Progenitor cell of endocrine pancreas (in vitro differentiated cells): ENCODE results near the gene MAP2K7. TPM values are rescaled to one million over a fixed set of nuclear protein-coding genes. Genes with fewer than 3 reads are reported as not detected.

Experiments
- DNase-seq: peaks from one replicate; pipeline ENCODE4 v3.0.0; 2021; ENCODE audit warnings: low spot score; ENCODE audit not compliant: unreplicated experiment
- H3K27ac Mint-ChIP-seq: 2 replicates; pipeline ENCODE4 v1.8.0; 2021; ENCODE audit warnings: mild to moderate bottlenecking, moderate library complexity, mixed read lengths
- H3K27me3 Mint-ChIP-seq: 2 replicates; pipeline ENCODE4 v1.8.0; 2021; ENCODE audit warnings: mixed read lengths
- H3K36me3 Mint-ChIP-seq: 2 replicates; pipeline ENCODE4 v1.8.0; 2022; ENCODE audit warnings: mixed read lengths; ENCODE audit not compliant: insufficient read depth
- H3K4me1 Mint-ChIP-seq: 2 replicates; pipeline ENCODE4 v1.8.0; 2021; ENCODE audit warnings: low read depth, mixed read lengths
- H3K4me3 Mint-ChIP-seq: 2 replicates; pipeline ENCODE4 v1.8.0; 2021; ENCODE audit warnings: low read depth, mild to moderate bottlenecking, moderate library complexity, mixed read lengths
- H3K9me3 Mint-ChIP-seq: 2 replicates; pipeline ENCODE4 v1.8.0; 2021; ENCODE audit warnings: low read depth, mixed read lengths
- CTCF ChIP-seq: fragments of 200-600 bp; sonication (generic); IDR thresholded peaks from one replicate; pipeline ENCODE4 v1.5.0; 2021; ENCODE audit warnings: antibody characterized with exemption, mild to moderate bottlenecking; ENCODE audit not compliant: unreplicated experiment
- total RNA-seq: library from RNA; stranded (reverse); gene quantifications from 2 replicates; pipeline ENCODE4 v1.2.1, GENCODE V29; 2021

MAP2K7 gene
- total RNA-seq, 1 donor from 2014 or later, result 53.5 TPM

DNA sequence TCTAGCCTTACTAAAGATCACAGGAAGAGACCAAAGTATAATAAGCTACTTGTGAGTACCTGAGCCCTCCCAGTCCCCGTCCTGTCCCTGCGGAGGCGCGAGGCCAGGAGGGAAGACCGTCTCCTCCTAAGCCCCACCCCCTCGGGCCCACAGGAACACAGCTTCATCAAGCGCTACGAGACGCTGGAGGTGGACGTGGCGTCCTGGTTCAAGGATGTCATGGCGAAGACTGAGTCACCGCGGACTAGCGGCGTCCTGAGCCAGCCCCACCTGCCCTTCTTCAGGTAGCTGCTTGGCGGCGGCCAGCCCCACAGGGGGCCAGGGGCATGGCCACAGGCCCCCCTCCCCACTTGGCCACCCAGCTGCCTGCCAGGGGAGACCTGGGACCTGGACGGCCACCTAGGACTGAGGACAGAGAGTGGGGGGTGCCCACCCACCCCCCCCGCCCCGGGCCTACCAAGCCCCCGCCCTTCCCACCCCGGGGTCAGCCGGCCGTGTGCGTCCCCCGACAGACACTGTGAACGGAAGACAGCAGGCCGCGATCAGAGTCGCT lies 8.5 kb downstream of the MAP2K7 start:
- Mint-ChIP-seq H3K4me1 (peaks cover 4% of the 10 kb centered on the region), H3K36me3 (peaks cover 16% of the 10 kb centered on the region), H3K27me3 (peaks cover 23% of the 10 kb centered on the region), H3K4me3 (no peak overlapping the region), H3K27ac (no peak overlapping the region), H3K9me3 (no peaks in the 10 kb centered on the region)
- no peak for DNase-seq
- no peak for TF ChIP-seq CTCF

DNA sequence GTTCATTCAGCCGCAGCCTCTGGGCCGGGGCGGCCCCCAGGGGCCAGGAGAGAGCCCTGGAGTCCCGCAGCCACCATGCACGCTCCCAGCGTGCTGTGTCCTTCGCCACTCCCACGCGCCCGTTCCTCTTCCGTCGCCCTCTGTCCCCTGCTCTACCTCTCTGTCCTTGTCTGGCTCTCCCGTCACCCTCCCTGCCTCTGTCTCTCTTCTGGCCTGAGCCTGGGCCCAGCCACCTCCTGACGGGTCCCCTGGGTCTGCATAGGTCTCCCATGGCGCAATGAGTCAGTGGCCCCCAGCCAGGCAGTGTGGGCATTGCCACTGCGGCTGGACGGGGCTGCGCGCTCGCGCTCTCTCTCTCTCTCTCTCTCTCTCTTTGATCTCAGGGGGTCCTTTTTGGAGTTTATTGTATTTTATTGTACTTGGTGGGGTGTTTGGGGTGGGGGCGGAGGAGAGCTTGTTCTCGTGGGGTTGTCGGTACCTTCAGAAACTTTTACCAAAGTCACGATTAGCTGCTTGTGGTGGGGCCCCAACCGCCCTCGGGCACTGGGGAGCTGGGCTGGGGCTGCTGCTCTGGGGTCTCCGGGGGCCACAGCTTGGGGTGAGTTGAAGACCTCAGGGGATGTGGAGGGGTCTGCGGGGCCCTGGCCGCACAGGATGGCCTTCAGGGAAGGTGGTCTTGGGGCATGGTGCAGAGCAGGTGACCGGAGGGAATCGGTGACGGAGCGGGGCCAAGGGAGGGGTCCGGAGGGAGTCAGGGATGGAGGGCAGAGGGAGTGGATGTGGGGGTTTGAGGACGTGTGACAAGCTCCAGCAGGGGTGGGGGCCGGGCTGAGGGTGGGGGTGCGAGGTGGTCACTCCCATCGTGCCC lies 9.3 kb downstream of the MAP2K7 start:
- H3K27ac Mint-ChIP-seq, result no peak overlapping the region
- peaks cover 16% of the 10 kb centered on the region for H3K36me3 Mint-ChIP-seq
- peaks cover 5% of the 10 kb centered on the region for H3K4me1 Mint-ChIP-seq
- no peak overlapping the region for H3K4me3 Mint-ChIP-seq
- no peaks in the 10 kb centered on the region for H3K9me3 Mint-ChIP-seq
- DNase-seq, result no peak
- H3K27me3 Mint-ChIP-seq, result peaks cover 25% of the 10 kb centered on the region
- no peak for TF ChIP-seq CTCF

DNA sequence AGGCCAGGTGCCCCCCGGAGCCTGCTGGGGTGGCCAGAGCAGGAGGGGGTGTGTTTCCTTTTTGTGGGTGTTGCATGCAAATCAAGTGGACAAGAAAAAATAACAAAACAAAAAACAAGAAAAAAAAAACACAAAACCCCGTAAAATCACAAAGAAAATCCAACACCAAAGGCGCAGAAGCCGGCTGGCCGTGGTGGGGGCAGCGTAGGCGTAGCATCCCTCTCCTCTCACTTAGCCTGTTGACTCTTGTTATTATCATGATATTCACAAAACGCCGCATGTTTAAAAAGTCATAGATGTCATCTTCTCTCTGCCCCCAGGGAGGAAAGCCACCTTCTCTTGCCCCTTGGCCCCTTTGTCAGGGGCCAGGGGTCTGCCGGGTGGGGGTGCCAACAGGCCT lies 10.0 kb downstream of the MAP2K7 start:
- H3K4me3 Mint-ChIP-seq, result no peak overlapping the region
- DNase-seq, result no peak
- peaks cover 31% of the 10 kb centered on the region for H3K27me3 Mint-ChIP-seq
- no peak for TF ChIP-seq CTCF
- H3K27ac Mint-ChIP-seq, result no peak overlapping the region
- H3K9me3 Mint-ChIP-seq, result no peaks in the 10 kb centered on the region
- peaks cover 6% of the 10 kb centered on the region for H3K4me1 Mint-ChIP-seq
- H3K36me3 Mint-ChIP-seq, result peaks cover 16% of the 10 kb centered on the region

- H3K27ac Mint-ChIP-seq, result no peak overlapping the region
- no peak for DNase-seq
- no peak for TF ChIP-seq CTCF
- peaks cover 16% of the 10 kb centered on the region for H3K36me3 Mint-ChIP-seq
- no peak overlapping the region for H3K4me3 Mint-ChIP-seq
- peaks cover 31% of the 10 kb centered on the region for H3K27me3 Mint-ChIP-seq
- peaks cover 6% of the 10 kb centered on the region for H3K4me1 Mint-ChIP-seq
- no peaks in the 10 kb centered on the region for H3K9me3 Mint-ChIP-seq
Measured at GRCh38 chr19:7914099-7914498, 10.4 kb downstream of the MAP2K7 start.

- Mint-ChIP-seq H3K36me3 (peaks cover 16% of the 10 kb centered on the region), H3K27me3 (peaks cover 33% of the 10 kb centered on the region), H3K4me1 (peaks cover 8% of the 10 kb centered on the region), H3K9me3 (no peaks in the 10 kb centered on the region), H3K27ac (peak within 1 kb of the TSS; percentile 37), H3K4me3 (peak within 1 kb of the TSS; percentile 51)
- DNase-seq, result no peak
- TF ChIP-seq CTCF, result no peak
Measured at GRCh38 chr19:7914598-7915045, 10.9 kb downstream of the MAP2K7 start, which contains the start of gene TGFBR3L. TSS of gene TGFBR3L (plus strand) at chr19:7914830.
